A375 (cell line): ENCODE results near the gene PLEKHD1. TPM values are rescaled to one million over a fixed set of nuclear protein-coding genes. Genes with fewer than 3 reads are reported as not detected.

Source experiments
- total RNA-seq: library from RNA; depleted of rRNA; stranded (reverse); fragments of >200 nt; shearing (Covaris generic); gene quantifications from 2 replicates; pipeline ENCODE4 v1.2.3, GENCODE V29; 2014; rRNA removed

Gene PLEKHD1
- 0.05 TPM in 1 of 2 replicates, not detected in the other for total RNA-seq

DNA sequence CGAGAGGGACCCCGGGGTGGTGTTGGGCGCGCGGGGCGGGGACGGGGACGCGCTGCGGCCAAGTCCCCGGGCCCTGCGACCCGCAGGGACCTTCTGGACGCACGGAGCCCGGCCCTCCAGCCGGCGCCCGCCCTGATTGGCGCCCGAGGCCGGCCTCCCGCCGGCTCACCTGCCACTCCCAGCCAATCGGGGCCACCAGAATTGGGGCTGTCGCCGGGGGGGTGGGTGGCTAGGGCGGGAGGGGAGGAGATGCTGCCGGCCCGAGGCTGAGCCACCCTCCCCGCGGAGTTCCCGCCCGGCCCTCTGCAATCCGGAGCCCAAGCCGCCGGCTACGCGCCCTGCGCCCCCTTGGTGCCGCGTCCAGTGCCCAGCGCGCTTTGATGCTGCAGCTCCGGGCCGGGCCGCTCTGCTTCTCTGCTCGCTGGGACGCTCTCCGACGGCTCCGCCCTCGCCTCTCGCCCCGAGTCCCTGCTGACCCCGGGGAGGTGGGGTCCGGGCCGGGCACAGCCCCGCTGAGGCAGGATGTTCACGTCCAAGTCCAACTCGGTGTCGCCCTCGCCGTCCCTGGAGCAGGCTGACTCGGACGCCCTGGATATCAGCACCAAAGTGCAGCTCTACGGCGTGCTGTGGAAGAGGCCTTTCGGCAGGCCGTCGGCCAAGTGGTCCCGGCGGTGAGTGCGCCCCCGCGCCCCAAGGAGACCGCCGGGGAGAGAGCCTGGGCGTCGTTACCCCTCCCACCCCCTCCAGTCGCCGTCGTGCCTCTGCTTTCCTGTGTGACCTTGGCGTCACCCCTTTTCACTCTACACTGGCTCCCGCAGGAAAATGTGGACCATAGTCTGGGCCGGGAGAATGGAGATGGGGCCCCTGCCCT is at the start of gene PLEKHD1:
PLEKHD1 (plus strand) TSS at position 285 of the 871 bp plus-strand sequence; CDS start at position 523, 238 bp downstream.

DNA sequence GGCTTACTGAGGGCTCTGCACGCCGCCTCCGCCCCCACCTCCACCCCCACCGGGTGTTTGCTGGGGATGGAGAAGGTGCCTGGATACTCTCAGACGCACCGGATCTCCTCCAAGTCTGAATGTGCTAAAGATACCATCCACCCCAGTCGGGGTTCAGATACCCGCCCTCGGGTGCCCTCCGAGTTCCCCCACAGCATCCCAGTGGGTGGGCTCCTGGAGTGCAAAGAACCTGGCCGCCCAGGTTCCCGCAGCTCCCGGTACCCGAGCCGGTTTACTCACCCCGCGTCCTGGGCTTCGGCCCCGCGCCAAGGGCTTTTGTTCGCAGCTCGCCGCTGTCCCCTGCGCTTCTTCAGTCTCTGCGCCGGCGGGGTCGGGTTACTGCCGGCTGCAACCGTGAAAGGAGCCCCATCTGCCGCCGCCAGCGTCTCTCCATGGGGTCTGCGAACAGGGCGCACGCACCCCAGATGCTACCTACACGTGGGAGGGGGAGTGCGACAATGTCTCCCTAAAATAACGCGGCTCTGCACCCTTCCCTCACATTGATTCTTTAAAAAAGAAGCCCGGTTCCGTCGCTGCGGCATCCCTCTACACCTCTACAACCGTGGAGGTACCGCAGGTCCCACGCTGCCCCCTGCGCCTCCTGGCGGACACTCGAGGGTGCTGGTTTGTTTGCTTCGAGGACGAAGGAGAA is 89.9 kb downstream of the PLEKHD1 start, which contains the start of gene CCDC177:
CCDC177 (minus strand) TSS at position 609 of the 691 bp plus-strand sequence. CDS start 1,249 bp downstream, outside the sequence.

Other genes starting within 250 kb of the PLEKHD1 start
- gene GALNT16, start 224.6 kb upstream of the PLEKHD1 start, total RNA-seq = 0.08 TPM in 1 of 2 replicates, not detected in the other
- 84.7 and 99.1 TPM in 2 replicates for gene ERH, start 86.4 kb upstream of the PLEKHD1 start, total RNA-seq
- gene SLC39A9, start 86.0 kb upstream of the PLEKHD1 start, total RNA-seq = 41.3 and 44.8 TPM in 2 replicates
- not detected in 2 replicates for gene CCDC177, start 90.1 kb downstream of the PLEKHD1 start, total RNA-seq
- 2.4 and 2.8 TPM in 2 replicates for gene SUSD6, start 126.9 kb downstream of the PLEKHD1 start, total RNA-seq